ENCODE results near the gene ASF1B.

- TF ChIP-seq GATA2 (IDR thresholded peaks at IDR 0.05; ENCODE audit: low read depth, low read length) = no peak
- TF ChIP-seq GATA3 (IDR thresholded peaks at IDR 0.05; ENCODE audit: low read depth, low read length) = no peak
Observed at GRCh38 chr19:14089662-14090508, 46.5 kb downstream of the ASF1B start.
